ENCODE data around the gene SFSWAP.
"Not testable (repeated sequence)": the region's sequence is repeated elsewhere in the genome, so short reads cannot be mapped to it uniquely, and the experiment has no call there.

The SFSWAP gene

GRCh38 chr12:131793243-131794022 lies 82.5 kb downstream of the SFSWAP start:
- peak; percentile 62 for DNase-seq (ENCODE audit: low read depth)

DNA sequence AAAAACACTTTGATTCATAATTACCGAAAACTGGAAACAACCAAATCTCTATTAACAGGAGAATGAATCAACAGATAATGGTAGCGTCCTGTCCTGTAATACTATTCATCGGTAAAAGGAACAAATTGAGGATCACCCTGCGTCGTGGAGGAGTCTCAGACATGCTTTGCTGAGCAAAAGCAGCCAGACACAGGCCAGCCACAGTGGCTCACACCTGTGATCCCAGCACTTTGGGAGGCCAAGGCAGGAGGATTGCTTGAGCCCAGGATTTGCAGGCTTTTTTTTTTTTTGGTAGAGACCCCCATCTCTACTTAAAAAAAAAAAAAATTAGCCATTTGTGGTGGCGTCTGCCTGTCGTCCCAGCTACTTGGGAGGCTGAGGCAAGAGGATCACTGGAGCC lies 83.2 kb downstream of the SFSWAP start:
- DNase-seq (ENCODE audit: low read depth): no peak

- DNase-seq (ENCODE audit: low read depth): no peak
These were observed 83.7 kb downstream of the SFSWAP start for GRCh38 chr12:131794573-131794972.

- DNase-seq (ENCODE audit: low read depth): no peak
These were observed 84.2 kb downstream of the SFSWAP start for GRCh38 chr12:131795064-131795463.

DNA sequence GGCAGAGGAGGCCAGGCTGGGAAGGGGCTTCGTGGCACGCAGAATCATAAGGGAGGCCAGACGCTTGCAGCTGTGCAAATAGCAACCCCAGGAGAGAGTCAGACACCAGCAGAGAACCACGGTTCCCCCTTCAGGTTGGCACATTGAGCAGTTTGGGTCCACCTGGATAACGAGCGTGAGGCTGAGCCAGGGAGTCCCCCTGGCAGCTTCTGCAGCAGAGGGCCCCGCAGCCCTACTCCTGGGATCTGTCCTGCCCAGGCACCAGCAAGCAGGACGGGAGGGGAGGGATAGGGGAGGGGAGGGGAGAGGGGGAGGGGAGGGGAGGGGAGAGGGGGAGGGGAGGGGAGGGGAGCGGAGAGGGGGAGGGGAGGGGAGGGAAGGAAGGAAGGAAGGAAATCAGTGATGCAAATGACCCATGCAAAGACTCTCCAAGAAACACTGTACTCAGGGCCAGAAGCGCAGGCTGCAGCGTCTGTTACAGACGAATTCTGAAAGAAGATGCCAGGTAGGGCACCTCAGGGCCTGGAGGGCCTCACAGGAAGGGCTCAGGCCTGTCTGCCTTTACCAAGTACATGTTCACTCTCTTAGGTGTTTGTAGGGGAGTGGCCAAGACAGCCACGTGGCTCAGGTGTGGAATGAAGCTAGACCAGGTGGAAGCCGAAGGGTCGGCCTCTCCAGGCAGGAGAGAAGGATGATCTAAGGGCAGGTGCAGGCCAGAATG lies 85.0 kb downstream of the SFSWAP start:
- DNase-seq (ENCODE audit: low read depth): no peak

DNA sequence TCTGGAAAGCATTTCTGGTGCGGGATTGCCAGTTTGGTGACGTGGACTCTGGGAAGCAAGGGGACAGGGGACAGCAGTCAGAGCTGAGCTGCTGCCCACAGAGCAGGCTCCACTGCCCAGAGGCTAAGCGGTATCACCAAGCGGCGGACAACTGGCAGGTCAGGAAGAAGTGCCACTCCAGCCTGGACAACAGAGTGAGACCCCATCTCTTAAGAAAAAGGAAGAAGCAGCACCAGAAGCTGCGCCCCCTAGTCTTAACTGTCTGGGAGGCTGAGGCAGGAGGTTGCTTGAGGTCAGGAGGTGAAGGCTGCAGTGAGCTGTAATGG lies 85.5 kb downstream of the SFSWAP start:
- no peak for DNase-seq (ENCODE audit: low read depth)

DNA sequence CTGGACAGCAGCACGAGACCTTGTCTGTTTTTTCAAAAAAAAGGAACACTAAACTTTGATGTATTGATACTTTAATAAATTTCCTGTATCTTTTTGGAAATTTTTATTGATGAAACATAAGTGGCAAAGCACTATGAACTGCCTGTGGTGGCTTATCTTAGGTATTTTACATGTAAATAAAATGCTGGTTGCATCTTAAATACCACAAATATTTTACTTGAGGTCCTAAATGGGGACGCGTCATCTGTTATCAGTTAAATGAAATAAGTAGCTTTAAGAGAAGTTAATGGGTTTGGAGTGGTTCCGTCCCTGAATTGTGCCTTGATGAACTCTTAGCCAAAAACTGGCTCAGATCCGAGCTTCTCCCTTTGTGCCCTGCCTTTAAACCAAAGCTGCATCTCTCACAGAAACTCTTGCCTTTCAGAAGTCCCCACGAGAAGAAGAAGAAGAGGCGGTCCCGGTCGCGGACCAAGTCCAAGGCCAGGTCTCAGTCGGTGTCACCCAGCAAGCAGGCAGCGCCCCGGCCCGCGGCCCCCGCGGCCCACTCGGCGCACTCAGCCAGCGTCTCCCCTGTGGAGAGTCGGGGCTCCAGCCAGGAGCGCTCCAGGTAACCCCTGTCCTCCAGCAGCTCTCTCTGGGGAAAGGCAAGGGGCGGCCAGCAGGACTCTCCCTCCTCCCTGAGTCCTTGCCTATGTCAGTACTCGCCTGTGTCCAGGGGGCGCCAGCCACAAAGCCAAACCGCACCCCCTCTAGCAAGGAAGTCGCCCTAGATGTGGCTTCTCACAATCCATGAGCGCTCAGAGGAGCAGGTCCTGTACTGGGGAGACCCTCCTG lies 86.1 kb downstream of the SFSWAP start:
- no peak for DNase-seq (ENCODE audit: low read depth)

- DNase-seq (ENCODE audit: low read depth): no peak
These were observed 86.7 kb downstream of the SFSWAP start for GRCh38 chr12:131797588-131797934.

GRCh38 chr12:131799195-131799594 lies 88.3 kb downstream of the SFSWAP start:
- no peak for DNase-seq (ENCODE audit: low read depth)

- no peak for DNase-seq (ENCODE audit: low read depth)
These were observed 89.1 kb downstream of the SFSWAP start for GRCh38 chr12:131799828-131800593.

DNA sequence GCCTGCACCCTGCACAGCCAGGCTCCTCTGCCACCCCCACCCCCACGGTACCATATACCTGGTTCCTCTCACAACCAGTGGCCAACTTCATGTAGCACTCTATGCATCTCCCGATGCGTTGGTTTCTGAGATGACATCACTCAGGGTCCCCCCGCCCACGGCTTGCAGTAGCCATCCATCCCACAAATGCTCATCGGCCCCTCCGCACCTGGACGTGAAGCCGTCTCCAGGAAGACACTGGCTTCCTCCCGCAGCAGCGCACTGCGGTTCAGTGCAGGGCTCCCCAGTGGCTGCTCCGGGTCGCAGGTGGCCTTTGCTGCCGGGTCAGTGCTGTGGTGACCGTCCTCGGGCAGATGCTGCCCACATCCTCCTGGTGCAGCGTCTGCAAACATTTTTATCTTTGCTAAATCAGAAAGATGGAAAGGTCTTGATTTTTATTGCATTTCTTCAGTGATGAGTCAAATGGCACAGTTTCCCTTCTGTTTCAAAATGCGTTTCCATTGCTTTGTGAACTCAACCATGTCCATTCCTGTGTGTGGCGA lies 89.8 kb downstream of the SFSWAP start:
- DNase-seq (ENCODE audit: low read depth): no peak

- DNase-seq (ENCODE audit: low read depth): no peak
These were observed 90.5 kb downstream of the SFSWAP start for GRCh38 chr12:131801254-131801866.

DNA sequence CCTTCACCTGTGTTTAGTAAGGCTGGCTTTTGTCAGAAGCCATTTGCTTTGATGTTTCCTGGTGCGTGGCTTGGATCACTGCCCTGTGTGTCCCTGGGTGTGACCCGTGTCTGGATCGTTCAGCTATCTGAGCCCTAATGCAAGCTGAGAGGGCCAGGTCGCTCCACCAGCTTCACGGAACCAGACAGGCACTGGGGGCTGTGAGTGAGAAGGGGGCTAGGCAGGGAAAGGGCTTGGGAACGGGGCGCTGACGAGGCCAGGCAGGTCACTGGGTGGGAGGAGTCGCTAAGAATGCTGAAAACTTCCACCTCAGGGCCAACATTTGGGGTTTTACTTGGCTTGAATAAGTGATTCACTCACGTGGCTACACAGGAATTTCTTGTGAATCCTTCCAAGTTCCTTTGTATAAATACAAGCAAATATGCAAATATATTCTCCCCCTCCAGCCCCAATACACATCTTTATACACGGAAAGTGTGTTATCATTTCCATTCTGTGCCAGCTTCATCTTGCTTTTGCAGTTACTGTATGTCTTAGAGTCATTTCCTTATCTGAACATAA lies 93.2 kb downstream of the SFSWAP start:
- peak; percentile 69 for DNase-seq (ENCODE audit: low read depth)

- no peak for DNase-seq (ENCODE audit: low read depth)
These were observed 94.5 kb downstream of the SFSWAP start for GRCh38 chr12:131805421-131805820.

GRCh38 chr12:131806674-131807073 lies 95.8 kb downstream of the SFSWAP start:
- DNase-seq (ENCODE audit: low read depth): no peak

DNA sequence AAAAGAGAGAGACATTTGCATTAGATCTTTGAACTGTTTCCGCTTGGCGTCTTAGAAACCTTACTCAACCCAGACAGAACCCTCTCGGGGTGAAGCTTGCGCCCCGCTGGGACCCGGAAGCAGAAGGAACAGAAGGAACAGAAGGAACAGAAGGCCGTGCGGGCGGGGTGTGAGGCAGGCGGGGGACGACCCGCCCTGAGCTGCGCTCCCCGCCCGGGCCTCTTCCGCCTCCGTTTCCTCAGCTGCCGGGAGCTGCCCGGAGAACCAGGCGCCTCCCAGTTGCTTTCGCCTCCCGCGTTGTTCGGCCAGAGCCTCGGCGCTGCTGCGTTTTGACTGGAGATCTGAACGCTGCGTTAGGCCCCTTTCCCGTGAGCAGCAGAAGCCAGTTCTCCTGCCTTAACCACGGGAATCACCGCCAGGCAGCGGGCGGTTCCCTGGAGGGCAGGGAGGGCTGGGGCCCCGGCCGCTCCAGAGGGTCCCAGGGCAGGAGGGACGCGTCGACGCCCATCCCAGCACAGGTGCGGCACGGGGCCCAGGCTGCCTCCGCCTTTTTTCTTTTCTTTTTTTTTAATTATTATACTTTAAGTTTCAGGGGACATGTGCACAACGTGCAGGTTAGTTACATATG lies 98.0 kb downstream of the SFSWAP start:
- DNase-seq (ENCODE audit: low read depth): no peak

DNA sequence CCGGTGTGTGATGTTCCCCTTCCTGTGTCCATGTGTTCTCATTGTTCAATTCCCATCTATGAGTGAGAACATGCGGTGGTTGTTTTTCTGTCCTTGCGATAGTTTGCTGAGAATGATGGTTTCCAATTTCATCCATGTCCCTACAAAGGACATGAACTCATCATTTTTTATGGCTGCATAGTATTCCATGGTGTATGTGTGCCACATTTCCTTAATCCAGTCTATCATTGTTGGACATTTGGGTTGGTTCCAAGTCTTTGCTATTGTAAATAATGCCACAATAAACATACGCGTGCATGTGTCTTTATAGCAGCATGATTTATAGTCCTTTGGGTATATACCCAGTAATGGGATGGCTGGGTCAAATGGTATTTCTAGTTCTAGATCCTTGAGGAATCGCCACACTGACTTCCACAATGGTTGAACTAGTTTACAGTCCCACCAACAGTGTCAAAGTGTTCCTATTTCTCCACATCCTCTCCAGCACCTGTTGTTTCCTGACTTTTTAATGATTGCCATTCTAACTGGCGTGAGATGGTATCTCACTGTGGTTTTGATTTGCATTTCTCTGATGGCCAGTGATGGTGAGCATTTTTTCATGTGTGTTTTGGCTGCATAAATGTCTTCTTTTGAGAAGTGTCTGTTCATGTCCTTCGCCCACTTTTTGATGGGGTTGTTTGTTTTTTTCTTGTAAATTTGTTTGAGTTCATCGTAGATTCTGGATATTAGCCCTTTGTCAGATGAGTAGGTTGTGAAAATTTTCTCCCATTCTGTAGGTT lies 98.8 kb downstream of the SFSWAP start:
- not testable (repeated sequence) for DNase-seq (ENCODE audit: low read depth)

DNA sequence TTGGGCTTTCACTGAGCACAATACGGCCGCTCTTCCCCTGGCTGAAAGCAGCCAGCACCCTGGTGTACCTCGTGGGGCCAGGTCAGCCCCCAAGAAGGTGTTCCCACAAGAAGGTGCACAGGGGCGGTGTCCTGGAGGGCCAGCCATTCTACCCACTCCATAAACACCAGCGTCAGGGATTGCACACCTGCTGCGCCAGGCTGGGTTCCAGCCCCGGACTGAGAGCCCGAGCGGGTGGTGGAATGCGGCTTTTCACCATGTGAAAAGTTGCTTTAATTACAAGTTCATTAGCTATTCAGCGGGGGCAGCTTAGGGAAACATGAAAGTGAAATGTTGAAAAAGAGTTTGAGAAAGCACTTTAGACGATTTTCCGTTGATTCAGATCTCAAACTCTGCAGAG lies 99.8 kb downstream of the SFSWAP start:
- DNase-seq (ENCODE audit: low read depth): no peak

DNA sequence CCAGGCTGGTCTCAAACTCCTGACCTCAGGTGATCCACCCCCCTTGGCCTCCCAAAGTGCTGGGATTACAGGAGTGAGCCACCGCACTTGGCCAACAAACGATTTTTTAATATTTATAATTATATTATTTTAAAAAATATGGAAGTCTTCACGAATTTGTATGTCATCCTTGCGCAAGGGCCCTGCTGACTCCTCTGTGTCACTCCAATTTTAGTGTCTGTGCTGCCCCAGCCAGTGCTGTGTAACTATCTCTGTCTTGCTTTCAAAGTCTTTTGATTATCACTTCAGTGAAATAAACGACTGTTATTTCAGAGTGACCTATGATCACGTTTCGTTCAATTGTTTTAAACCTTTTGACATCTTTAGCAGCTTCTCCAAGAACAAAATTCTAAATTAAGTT lies 104.2 kb downstream of the SFSWAP start:
- no peak for DNase-seq (ENCODE audit: low read depth)

- no peak for DNase-seq (ENCODE audit: low read depth)
These were observed 105.6 kb downstream of the SFSWAP start for GRCh38 chr12:131816495-131816894.
